Measurements from ENCODE around the gene NFXL1.

- no peak for TF ChIP-seq POLR2A (IDR thresholded peaks at IDR 0.05; ENCODE audit: low read length)
- no peak for TF ChIP-seq GATA1 (IDR thresholded peaks at IDR 0.05; ENCODE audit: low read depth, low read length)
Measured at GRCh38 chr4:47939456-47939855, 25.1 kb upstream of the NFXL1 start.

Data from erythroblast (primary cell).